BE2C (cell line): Measurements from ENCODE around the gene PGC. TPM values are rescaled to one million over a fixed set of nuclear protein-coding genes. Genes with fewer than 3 reads are reported as not detected.

Source experiments
- DNase-seq: peaks from one replicate; pipeline ENCODE4 v3.0.0-alpha.2; 2020
- H3K27me3 ChIP-seq: fragments of 250-450 bp; sonication (Bioruptor Pico); 2 replicates; pipeline ENCODE4 v1.5.1; 2020; ENCODE audit warnings: mild to moderate bottlenecking
- H3K36me3 ChIP-seq: fragments of 250-450 bp; sonication (Bioruptor Pico); 2 replicates; pipeline ENCODE4 v1.5.1; 2020; ENCODE audit warnings: mild to moderate bottlenecking
- H3K4me1 ChIP-seq: fragments of 250-450 bp; sonication (Bioruptor Pico); 2 replicates; pipeline ENCODE4 v1.5.1; 2020
- H3K4me3 ChIP-seq: 2 replicates; pipeline ENCODE4 v1.5.1; 2011; ENCODE audit warnings: low read depth, low read length
- H3K9me3 ChIP-seq: fragments of 250-450 bp; sonication (Bioruptor Pico); 2 replicates; pipeline ENCODE4 v1.5.1; 2020
- CTCF ChIP-seq: IDR thresholded peaks from 2 replicates; pipeline ENCODE4 v1.5.1; 2012; ENCODE audit warnings: mild to moderate bottlenecking, low read depth, low read length
- polyA plus RNA-seq: library from polyadenylated mRNA; unstranded; fragments of >200 nt; gene quantifications from one replicate; pipeline ENCODE4 v1.2.1, GENCODE V29; 2012; ENCODE audit warnings: low read depth, missing spikeins; ENCODE audit not compliant: insufficient read length, insufficient read depth

The PGC gene
- not detected for polyA plus RNA-seq

GRCh38 chr6:41747256-41748101, at the start of gene PGC:
TSS of gene PGC (minus strand) at chr6:41747397. CDS start at chr6:41747334, 63 bp downstream.
- Histone ChIP-seq H3K36me3 (no peaks in the 10 kb centered on the region), H3K4me3 (no peak within 1 kb of the TSS), H3K4me1 (peaks cover 8% of the 10 kb centered on the region), H3K9me3 (no peaks in the 10 kb centered on the region), H3K27me3 (no peaks in the 10 kb centered on the region)
- no peak for DNase-seq
- no peak for TF ChIP-seq CTCF

- no peak for TF ChIP-seq CTCF
- Histone ChIP-seq H3K4me3 (no peak overlapping the region), H3K4me1 (no peaks in the 10 kb centered on the region), H3K36me3 (peaks cover 21% of the 10 kb centered on the region), H3K9me3 (no peaks in the 10 kb centered on the region), H3K27me3 (no peaks in the 10 kb centered on the region)
- no peak for DNase-seq
Measured at GRCh38 chr6:41796474-41796873, 49.3 kb upstream of the PGC start.

DNA sequence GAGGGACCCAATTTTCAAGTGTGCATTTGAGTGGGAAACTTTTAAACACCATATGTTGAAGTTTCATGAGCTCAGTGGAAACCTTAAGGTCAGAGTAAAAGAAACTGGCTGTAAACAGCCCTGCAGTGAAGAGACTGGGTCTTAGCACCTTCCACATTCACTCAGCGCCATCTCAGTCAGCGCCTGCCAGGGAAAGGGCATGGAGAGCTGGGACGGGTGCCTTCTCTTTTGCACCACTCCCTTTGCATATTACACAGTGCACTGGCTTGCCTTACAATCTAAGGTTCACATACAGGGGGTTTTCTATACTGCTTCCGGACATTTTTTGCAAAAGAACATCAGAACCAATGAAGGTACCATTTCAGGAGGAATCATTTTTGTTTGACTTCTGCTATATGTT, 44.8 kb upstream of the PGC start:
- H3K9me3 ChIP-seq, result no peaks in the 10 kb centered on the region
- no peak for DNase-seq
- H3K4me3 ChIP-seq, result no peak overlapping the region
- no peaks in the 10 kb centered on the region for H3K4me1 ChIP-seq
- H3K36me3 ChIP-seq, result peaks cover 36% of the 10 kb centered on the region
- no peaks in the 10 kb centered on the region for H3K27me3 ChIP-seq
- no peak for TF ChIP-seq CTCF

DNA sequence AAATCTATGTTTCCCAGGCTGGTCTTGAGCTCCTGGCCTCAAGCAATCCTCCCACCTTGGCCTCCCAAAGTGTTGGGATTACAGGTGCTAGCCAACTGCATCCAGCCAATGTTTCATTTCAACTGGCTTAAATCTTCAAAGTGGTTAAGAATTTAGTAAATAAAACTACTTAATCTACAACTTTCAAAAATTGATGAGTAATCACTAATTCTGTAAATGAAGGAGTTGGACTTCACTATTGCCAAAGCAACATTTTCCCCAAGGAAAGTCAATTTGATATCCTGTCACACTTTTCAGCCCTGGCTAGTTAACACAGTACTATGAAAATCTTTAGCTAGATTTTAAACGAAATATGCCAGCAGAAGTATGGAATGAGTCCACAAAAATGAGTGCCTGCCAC, 44.1 kb upstream of the PGC start:
- no peaks in the 10 kb centered on the region for H3K27me3 ChIP-seq
- no peak overlapping the region for H3K4me3 ChIP-seq
- H3K4me1 ChIP-seq, result no peaks in the 10 kb centered on the region
- no peak for DNase-seq
- H3K36me3 ChIP-seq, result peaks cover 33% of the 10 kb centered on the region
- no peak for TF ChIP-seq CTCF
- H3K9me3 ChIP-seq, result no peaks in the 10 kb centered on the region

DNA sequence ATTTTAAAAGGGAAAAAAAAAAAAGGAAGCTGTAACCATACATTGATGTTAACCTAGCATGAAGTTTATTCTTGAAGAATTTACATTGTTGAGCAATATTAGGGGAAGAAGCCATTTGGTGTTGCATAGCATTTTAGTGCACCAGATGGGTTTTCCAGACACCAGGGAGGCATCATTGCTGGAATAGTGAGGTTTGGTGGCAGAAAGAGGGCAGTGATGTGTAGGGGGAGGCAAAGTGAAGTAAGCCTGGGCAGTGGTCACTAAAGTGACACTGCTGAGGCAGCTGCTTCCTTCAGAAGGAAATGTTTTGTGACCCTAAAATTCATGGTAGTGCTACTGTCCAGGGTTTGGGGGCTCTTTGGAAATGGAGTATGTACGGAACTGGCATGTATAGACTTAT, 42.8 kb upstream of the PGC start:
- no peak for TF ChIP-seq CTCF
- no peaks in the 10 kb centered on the region for H3K27me3 ChIP-seq
- no peak for DNase-seq
- no peaks in the 10 kb centered on the region for H3K4me1 ChIP-seq
- H3K9me3 ChIP-seq, result no peaks in the 10 kb centered on the region
- peaks cover 28% of the 10 kb centered on the region for H3K36me3 ChIP-seq
- H3K4me3 ChIP-seq, result no peak overlapping the region

DNA sequence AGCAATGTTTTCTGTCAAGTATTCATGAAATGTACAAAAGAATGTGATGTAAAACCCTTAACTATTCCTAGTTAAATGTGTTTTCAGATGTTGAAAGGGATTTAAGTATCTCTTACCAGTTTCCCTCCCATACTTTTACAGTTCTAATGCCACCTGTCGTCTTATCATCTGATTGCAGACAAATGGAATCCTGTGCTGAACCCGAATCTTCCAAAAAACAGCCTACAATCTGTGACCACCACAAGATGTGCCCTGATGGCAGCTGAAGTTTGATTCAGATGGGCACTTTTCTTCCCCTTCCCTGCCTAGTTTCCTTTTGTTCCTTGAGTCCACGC, 42.2 kb upstream of the PGC start:
- no peaks in the 10 kb centered on the region for H3K27me3 ChIP-seq
- DNase-seq, result no peak
- H3K4me1 ChIP-seq, result no peaks in the 10 kb centered on the region
- H3K9me3 ChIP-seq, result no peaks in the 10 kb centered on the region
- no peak for TF ChIP-seq CTCF
- H3K36me3 ChIP-seq, result peaks cover 28% of the 10 kb centered on the region
- no peak overlapping the region for H3K4me3 ChIP-seq
